Urinary bladder (tissue), 4 donors: Measurements from ENCODE around the gene RABGAP1L. TPM values are rescaled to one million over a fixed set of nuclear protein-coding genes. Genes with fewer than 3 reads are reported as not detected.

Source experiments
- DNase-seq: peaks from one replicate; pipeline ENCODE4 v3.0.0-alpha.2; 2015; ENCODE audit errors: extremely low spot score
- H3K27ac ChIP-seq: one replicate; pipeline ENCODE4 v1.5.1; 2013; ENCODE audit warnings: low read depth, mild to moderate bottlenecking, moderate library complexity
- H3K36me3 ChIP-seq: one replicate; pipeline ENCODE4 v1.6.1; 2013; ENCODE audit warnings: mild to moderate bottlenecking, moderate library complexity; ENCODE audit not compliant: insufficient read depth
- H3K4me1 ChIP-seq: one replicate; pipeline ENCODE4 v1.6.1; 2013; ENCODE audit warnings: mild to moderate bottlenecking, moderate library complexity; ENCODE audit not compliant: insufficient read depth
- H3K4me3 ChIP-seq: one replicate; pipeline ENCODE4 v1.5.1; 2013; ENCODE audit warnings: low read depth, low read length
- WGBS: extraction: QIAGEN DNeasy Blood & Tissue Kit; methylation state at CpG from one replicate; pipeline ENCODE4 v1.1.7; 2013; 5-methylcytosine and 5-hydroxymethylcytosine counted together
- polyA plus RNA-seq: library from polyadenylated mRNA; stranded (reverse); fragments of 200-250 nt; gene quantifications from one replicate; pipeline ENCODE4 v1.2.3, GENCODE V29; 2013
- total RNA-seq: library from RNA; depleted of rRNA; stranded (reverse); fragments of >200 nt; gene quantifications from one replicate; pipeline ENCODE4 v1.2.3, GENCODE V29; 2014
- donor health status: healthy with polysubstance abuse.
- donor health status: healthy.

Gene RABGAP1L
- total and polyA plus RNA-seq, 2 donors: 14.5 to 102 TPM

DNA sequence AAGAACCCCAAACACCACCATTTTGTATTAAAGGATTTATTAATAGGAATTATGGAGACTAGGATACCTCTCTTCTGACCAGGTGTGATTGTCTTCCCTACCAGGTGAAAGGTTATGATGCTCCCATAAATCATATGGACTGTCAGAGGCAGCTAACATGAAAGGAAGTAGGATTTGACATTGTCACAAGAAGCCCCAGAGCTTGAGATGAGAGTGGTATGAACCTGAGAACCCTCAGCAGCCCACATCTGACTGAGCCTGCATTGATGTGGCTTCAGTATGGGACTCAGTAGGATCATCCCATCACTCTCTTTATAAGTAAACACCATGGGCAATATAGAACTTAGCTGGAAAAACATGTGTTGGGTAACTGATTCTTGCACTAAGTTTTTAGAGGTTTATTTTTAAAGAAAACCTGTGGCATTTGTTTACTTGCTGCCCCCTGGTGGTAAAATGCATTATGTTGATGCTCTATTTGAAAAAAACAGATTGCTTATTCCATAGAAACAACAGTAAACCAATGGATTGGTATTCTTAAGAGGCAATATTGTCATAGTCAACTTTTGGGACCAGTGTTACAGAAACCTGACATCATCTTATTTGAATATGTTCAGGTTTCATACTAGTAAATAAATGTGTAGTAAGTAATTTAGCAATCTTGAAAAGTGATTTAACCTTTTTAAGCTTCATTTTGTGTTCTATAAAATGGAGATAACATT, 823.8 kb downstream of the RABGAP1L start:
- no peaks in the 10 kb centered on the region for H3K4me1 ChIP-seq
- no peak for DNase-seq
- peaks cover 5% of the 10 kb centered on the region for H3K36me3 ChIP-seq
- H3K4me3 ChIP-seq: no peak overlapping the region
- H3K27ac ChIP-seq: no peak overlapping the region

GRCh38 chr1:174984952-174985351, 825.6 kb downstream of the RABGAP1L start:
- Histone ChIP-seq H3K4me1 (no peaks in the 10 kb centered on the region), H3K4me3 (no peak overlapping the region), H3K36me3 (no peaks in the 10 kb centered on the region), H3K27ac (no peak overlapping the region)
- no peak for DNase-seq
- 99% methylated on average over 4 of the region's 4 CpGs for WGBS

- Histone ChIP-seq H3K27ac (no peak overlapping the region), H3K4me1 (no peaks in the 10 kb centered on the region), H3K36me3 (no peaks in the 10 kb centered on the region), H3K4me3 (no peak overlapping the region)
- DNase-seq: no peak
Measured at GRCh38 chr1:174988539-174988938, 829.2 kb downstream of the RABGAP1L start.

DNA sequence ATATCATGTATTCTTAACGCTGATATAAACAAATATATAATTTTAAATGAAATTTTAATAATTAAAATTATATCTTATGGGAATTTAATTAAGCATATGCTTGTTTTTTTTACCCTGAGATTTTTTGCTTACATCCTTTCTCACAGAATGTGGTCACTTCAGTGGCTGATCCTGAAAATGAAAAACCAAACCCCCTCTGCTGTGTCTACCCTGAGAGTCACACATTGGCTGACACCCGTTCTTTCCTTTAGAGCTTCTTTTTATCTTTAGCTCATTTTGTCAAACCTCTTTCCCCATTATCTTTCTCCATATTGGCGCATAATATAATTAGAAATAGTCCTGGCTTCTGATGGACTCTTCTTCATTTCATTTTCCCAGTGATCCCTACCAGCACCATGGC, 829.7 kb downstream of the RABGAP1L start:
- H3K4me3 ChIP-seq: no peak overlapping the region
- WGBS: 74% methylated on average over 3 of the region's 3 CpGs
- H3K27ac ChIP-seq: no peak overlapping the region
- DNase-seq: no peak
- H3K4me1 ChIP-seq: no peaks in the 10 kb centered on the region
- H3K36me3 ChIP-seq: no peaks in the 10 kb centered on the region

- whole genome bisulfite sequencing: 50% methylated on average over 5 of the region's 5 CpGs
Measured at GRCh38 chr1:174989536-174990220, 830.4 kb downstream of the RABGAP1L start.

DNA sequence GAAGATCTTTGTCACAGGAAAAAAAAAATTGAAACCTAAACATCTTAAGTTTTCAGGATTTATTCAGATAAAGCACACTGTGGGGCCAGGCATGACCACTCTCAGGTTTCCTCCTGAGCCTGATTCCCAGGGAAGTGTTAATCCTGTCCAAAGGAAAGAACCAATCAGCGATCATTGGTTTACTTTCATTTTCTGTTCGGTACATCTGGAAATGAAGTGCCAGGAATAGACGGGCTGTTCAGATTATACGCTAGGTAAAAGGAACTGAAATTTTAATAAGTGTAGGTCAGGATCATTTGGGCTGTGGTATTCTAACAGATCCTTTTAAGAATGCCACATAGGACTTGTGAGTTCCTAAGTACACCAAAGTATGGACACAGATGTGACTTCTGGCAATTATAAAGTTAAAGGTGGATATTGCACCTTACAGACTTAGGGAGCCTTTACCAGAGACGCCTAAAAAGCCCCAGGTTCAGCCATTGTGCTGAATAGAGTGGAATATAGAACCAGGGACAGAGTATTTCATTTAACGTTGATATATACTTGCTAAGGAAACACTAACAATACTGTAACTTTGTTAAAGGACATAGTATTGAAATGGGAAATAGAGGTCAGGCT, 831.2 kb downstream of the RABGAP1L start:
- 21% methylated on average over 6 of the region's 6 CpGs for WGBS
- no peak for DNase-seq
- H3K4me3 ChIP-seq: peak overlapping the region; percentile 55
- no peaks in the 10 kb centered on the region for H3K4me1 ChIP-seq
- H3K36me3 ChIP-seq: no peaks in the 10 kb centered on the region
- peak overlapping the region; percentile 74 for H3K27ac ChIP-seq

More at GRCh38 chr1:174989536-174990220, 830.4 kb downstream of the RABGAP1L start:
- Histone ChIP-seq H3K27ac (no peak overlapping the region), H3K36me3 (no peaks in the 10 kb centered on the region), H3K4me1 (no peaks in the 10 kb centered on the region), H3K4me3 (no peak overlapping the region)
- DNase-seq: no peak

- 51% methylated on average over 1 of the region's 1 CpG for WGBS
- no peaks in the 10 kb centered on the region for H3K4me1 ChIP-seq
- H3K27ac ChIP-seq: no peak overlapping the region
- no peak overlapping the region for H3K4me3 ChIP-seq
- H3K36me3 ChIP-seq: no peaks in the 10 kb centered on the region
- no peak for DNase-seq
Measured at GRCh38 chr1:174991473-174991872, 832.2 kb downstream of the RABGAP1L start.

DNA sequence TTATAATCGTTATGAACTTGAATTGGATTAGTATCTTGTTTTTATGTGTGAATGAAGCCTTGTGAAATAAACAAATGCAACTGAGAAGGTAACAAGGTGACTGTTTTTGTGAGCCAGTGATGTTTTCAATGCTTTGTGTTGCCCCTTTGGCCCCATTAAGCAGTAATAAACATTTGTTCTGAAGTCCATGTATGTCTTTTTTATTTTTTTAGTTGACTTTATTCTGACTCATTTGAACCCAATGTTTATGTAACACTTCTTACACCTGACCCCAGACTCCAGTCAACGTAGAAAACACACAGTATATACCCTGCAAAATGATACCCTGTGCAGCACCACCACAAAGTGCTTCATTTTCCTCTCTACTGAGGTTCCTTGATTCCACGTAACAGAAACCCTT, 835.8 kb downstream of the RABGAP1L start:
- Histone ChIP-seq H3K4me1 (no peaks in the 10 kb centered on the region), H3K4me3 (no peak overlapping the region), H3K36me3 (no peaks in the 10 kb centered on the region), H3K27ac (no peak overlapping the region)
- WGBS: 74% methylated on average over 3 of the region's 3 CpGs
- DNase-seq: no peak

GRCh38 chr1:174995916-174996315, 836.6 kb downstream of the RABGAP1L start:
- no peak overlapping the region for H3K4me3 ChIP-seq
- H3K36me3 ChIP-seq: no peaks in the 10 kb centered on the region
- no peak for DNase-seq
- no peak overlapping the region for H3K27ac ChIP-seq
- H3K4me1 ChIP-seq: no peaks in the 10 kb centered on the region
- WGBS: 86% methylated on average over 1 of the region's 1 CpG

DNA sequence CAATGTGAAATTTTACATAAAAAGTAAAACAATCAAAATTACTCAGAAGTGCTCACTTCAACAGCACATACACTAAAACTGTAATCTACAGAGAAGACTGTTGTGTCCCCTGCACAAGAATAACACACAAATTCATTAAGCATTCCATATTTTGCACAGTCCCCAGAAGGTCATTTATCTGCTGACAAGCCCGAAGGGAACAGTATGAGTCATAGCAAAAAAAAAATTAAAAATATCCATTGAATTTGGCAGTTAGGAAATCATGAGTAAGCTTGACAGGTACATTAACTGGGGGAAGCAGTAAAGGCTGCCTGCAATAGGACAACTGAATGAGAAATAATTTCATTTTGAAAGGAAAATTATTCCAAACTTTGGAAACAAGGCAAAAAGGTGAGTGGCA, 837.2 kb downstream of the RABGAP1L start:
- DNase-seq: no peak
- Histone ChIP-seq H3K27ac (no peak overlapping the region), H3K4me1 (no peaks in the 10 kb centered on the region), H3K36me3 (no peaks in the 10 kb centered on the region), H3K4me3 (no peak overlapping the region)
- WGBS: 52% methylated on average over 1 of the region's 1 CpG

DNA sequence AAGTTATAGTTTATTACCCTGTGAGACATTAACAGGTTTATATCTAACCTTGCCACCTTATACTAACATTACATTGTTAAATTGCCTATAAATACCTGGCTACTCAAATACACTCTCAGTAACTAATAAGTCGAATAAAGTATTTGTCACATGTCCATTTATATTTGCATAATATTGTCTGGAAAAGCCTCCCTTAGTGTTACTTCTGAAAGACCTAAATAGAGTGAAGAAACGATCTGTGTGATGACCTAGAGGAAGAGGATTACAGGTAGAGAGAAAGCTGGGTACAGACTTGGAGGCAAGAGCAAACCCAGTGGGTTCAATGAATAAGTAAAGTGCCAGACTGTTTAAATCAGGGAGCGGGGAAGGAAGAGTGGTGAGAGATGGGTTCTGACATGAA, 837.7 kb downstream of the RABGAP1L start:
- 65% methylated on average over 3 of the region's 3 CpGs for WGBS
- Histone ChIP-seq H3K36me3 (no peaks in the 10 kb centered on the region), H3K27ac (no peak overlapping the region), H3K4me1 (no peaks in the 10 kb centered on the region), H3K4me3 (no peak overlapping the region)
- DNase-seq: no peak

GRCh38 chr1:174998569-174999215, 839.4 kb downstream of the RABGAP1L start:
- peak overlapping the region; percentile 36 for H3K4me3 ChIP-seq
- DNase-seq: peak; percentile 48
- peak overlapping the region; percentile 97 for H3K27ac ChIP-seq
- no peaks in the 10 kb centered on the region for H3K36me3 ChIP-seq
- 8% methylated on average over 19 of the region's 19 CpGs for WGBS
- H3K4me1 ChIP-seq: no peaks in the 10 kb centered on the region

- Histone ChIP-seq H3K4me1 (no peaks in the 10 kb centered on the region), H3K36me3 (no peaks in the 10 kb centered on the region), H3K27ac (peak overlapping the region; percentile 97), H3K4me3 (peak overlapping the region; percentile 77)
- under 1% methylated on average over 58 of the region's 58 CpGs for WGBS
- DNase-seq: peak; percentile 98
Measured at GRCh38 chr1:174999216-174999935, 840.1 kb downstream of the RABGAP1L start.
